Renal cortex interstitium (tissue), 11 donors: ENCODE data around the gene NBEAL1. TPM values are rescaled to one million over a fixed set of nuclear protein-coding genes. Genes with fewer than 3 reads are reported as not detected.
A peak's percentile ranks its signal among the peaks of the same experiment; 100 is the strongest.
"Not testable (repeated sequence)": the region's sequence is repeated elsewhere in the genome, so short reads cannot be mapped to it uniquely, and the experiment has no call there.

Experiments used
- DNase-seq, 11 donors: peaks; one replicate each; pipeline ENCODE4 v3.0.0-alpha.2; 2013; ENCODE audit warnings: low read depth in 9 of 11, low spot score in 4 of 11; ENCODE audit errors: extremely low read depth in 1 of 11
- polyA plus RNA-seq, 3 donors: library from polyadenylated mRNA; unstranded; fragments of 120-200 nt; gene quantifications; one replicate each; pipeline ENCODE4 v1.2.1, GENCODE V29; 2013; ENCODE audit not compliant: insufficient read length in 3 of 3

Gene NBEAL1
- polyA plus RNA-seq, 3 donors: 12.0 to 18.2 (median 15.4) TPM

DNA sequence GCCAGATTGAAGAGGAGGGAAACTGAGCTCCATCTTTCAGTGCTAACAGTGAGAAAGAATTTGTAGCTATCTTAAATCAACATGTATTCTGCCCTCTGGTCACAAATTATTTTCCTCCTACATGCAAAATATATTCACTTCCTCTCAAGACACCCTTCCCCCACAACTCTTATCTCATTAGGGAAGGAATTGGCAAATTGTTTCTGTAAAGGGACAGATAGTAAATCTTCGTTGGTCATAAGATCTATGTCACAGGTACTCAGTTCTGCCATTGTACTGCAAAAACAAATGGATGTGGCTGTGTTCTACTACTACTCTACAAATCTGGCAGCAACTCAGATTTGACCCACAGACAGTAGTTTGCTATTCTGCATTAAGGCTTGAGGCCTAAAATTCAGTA lies 171.2 kb downstream of the NBEAL1 start:
- no peak for DNase-seq

DNA sequence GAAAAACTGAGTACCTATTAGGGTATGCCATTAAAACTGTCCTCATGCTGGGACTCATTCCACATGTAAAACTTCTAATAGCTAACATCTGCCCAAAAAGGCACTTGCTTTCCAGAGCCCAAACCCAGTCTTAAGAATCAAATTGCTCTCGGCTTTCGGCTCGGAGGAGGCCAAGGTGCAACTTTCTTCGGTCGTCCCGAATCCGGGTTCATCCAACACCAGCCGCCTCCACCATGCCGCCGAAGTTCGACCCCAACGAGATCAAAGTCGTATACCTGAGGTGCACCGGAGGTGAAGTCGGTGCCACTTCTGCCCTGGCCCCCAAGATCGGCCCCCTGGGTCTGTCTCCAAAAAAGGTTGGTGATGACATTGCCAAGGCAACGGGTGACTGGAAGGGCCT lies 175.9 kb downstream of the NBEAL1 start:
- not testable (repeated sequence) for DNase-seq

GRCh38 chr2:203191026-203191425 lies 176.4 kb downstream of the NBEAL1 start:
- DNase-seq: not testable (repeated sequence)

DNA sequence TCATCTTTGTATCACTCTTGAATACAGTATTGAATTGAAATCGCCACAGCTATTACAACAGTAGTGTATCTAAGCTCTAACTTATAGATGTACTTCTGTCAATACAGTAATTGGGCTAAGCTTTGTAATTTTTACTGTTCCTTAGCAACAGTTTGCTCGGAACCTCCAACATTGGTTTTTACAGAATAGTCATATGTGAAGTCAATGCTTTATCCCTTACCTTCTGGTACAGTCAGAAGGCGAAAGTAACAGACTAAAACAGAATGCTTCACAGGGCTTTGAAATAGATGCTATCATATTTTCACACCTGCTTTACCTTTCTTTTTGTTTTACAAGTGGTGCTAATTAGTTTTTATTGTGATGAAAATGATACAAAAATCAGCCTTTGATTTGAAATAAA lies 177.3 kb downstream of the NBEAL1 start:
- no peak for DNase-seq

DNA sequence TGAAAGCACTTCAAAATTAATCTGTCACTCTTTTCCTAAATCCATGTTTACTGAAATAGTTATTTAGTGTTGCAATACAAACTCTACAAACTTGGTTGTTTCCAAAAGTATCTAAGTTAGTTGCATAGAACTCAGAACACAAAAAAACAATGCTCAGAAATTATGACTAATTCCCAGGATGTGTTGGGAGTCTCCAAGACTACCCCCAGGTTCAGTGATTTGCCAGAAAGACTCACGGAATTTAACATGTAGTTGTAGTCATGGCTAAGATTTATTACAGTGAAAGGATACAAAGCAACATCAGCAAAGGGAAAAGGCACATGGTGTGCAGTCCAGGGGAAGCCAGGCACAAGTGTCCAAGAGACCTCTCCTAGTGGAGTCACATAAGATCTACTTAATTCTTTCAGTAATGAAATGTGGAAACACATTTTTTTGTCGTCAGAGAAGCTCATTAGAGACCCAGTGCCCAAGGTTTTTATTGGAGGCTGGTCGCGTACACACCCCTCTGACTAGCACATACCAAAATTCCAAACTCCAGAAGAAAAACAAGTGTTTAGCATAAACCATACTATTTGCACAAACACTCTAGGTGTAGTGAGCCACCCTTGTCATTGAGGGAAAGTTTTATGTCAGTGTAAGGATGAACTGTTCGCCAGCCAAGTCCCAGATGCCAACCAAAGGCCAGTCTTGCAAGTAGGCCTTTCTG lies 180.8 kb downstream of the NBEAL1 start:
- no peak for DNase-seq

DNA sequence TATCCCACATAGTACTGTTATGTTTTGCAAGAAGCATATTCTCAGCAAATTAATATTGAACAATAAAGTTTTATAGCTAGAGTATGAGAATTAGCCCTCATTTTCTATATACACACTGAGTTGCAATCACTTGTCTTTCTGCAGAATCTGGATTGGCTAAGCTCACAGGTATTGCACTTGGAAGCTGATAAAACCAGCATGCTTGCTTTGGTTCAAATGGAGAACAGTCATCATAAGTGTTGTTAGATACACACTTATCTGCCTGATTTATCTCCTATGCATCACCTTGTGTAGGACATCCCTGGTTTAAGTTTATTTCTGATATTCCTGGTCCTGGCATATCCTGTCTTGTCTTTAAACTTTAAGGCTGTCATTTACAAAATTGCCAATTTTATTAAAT lies 186.2 kb downstream of the NBEAL1 start:
- DNase-seq: no peak

GRCh38 chr2:203201426-203201825 lies 186.8 kb downstream of the NBEAL1 start:
- no peak for DNase-seq

DNA sequence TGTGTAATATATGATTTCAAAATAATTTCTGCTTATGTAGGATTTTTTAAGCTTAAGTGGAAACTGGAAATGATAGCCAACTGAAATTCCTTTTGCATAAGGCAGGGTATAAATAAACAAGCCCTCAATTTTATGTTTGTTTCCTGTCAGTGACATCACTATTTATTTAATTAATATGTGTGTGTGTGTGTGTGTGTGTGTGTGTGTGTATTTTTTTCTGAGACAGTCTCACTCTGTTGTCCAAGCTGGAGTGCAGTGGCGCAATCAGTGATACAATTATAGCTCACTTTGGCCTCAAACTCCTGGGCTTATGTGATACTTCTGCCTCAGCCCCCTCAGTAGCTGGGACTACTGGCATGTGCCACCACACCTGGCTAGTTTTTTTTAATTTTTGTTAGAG lies 194.9 kb downstream of the NBEAL1 start:
- DNase-seq: no peak

GRCh38 chr2:203225423-203226039 lies 210.9 kb downstream of the NBEAL1 start:
- no peak for DNase-seq

DNA sequence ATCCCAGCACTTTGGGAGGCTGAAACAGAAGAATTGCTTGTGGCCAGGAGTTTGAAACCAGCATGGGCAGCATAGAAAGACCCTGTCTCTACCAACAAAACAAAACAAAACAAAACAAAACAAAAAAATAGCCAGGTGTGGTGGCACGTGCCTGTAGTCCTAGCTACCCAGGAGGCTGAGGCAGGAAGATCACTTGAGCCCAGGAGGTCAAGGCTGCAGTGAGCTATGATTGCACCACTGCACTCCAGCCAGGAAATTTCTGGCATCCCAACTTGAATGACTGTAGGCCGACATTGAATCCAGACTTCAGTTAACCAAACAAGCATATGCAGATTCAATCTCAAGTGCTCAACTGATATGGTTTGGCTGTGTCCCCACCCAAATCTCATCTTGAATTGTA lies 215.0 kb downstream of the NBEAL1 start:
- DNase-seq: not testable (repeated sequence)

DNA sequence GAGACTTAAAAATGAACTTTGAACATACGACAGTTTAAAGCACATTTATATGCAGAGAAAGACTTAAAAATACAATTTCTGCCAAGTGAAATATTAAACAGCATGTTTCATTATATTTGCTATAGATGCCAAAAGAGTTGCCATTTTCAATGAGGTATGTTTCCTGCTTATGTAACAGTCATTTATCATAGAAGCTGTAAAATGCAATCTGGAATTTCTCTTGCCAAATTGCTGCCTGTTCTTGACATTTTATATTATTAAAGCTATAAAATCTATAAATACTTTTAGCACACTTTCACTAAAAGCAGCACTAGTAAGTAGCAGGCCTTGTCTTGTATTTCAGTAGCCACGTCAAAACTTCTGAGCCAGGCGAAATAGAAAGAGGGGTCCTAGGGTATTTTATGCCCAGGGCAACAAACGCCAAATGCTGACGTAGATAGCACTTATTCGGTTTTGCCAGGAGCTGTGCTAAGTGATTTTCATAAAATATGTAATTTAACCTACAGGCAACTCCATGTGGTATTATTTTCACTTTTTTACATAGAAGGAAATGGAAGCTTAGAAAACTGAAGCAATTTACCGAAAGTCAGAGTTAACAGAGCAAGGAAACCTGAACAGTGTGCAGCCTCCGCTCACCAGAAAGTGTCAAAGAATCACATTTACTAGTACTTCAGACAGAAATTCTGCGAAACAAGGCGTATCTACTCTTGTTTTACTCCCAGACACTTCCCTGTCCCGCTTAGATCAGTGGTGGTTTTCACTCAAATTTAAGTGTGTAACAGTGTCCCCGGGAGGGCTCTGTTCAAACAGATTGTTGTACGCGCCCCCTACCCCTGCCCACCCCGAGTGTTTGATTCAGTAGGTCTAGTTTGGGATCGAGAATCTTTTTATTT lies 222.9 kb downstream of the NBEAL1 start:
- peak in 3 of 11 donors; percentile 8 to 25 (median 16) for DNase-seq

- DNase-seq: no peak
These were observed 223.6 kb downstream of the NBEAL1 start for GRCh38 chr2:203238292-203238703.

DNA sequence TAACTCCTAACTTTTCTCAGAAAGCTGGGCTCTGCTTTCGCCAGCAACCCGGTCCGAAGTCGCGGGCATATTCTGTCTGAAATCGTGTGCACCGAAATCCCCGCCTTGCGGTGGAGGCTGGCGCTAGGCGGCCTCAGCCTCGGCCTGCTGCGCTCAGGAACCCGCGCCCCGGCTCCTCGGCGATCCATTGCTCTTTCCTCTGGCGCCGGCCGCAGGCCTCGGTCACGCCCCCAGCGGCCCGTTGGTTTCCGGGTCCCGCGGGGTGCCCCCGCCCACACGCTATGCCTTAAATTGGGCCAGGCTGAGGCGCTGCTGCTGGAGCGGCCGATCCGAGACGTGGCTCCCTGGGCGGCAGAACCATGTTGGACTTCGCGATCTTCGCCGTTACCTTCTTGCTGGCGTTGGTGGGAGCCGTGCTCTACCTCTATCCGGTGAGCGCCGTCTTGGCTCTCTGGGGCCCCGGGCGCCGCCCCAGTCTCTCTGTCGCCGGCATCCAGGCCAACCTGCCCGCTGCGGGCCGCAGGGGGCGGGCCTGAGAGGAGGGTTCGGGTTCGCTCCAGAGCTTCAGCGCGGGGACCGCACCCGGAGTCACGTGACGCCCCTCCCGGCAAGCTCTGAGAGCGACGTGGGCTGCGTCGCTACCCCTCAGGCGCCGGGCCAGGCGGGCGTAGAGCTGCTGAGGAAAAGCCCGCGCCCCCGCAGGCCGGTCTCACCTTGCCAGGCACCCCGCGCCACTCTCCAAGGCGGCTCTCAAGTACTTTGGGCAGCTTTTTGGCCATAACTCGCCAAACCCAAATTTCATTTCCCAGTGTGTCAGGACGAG lies 224.2 kb downstream of the NBEAL1 start, which contains the start of gene CYP20A1:
Gene CYP20A1 (plus strand): TSS at position 315 of the 823 bp plus-strand sequence. CDS start 45 bp downstream, at position 360.
- peak; percentile 84 to 96 (median 93) for DNase-seq

GRCh38 chr2:203240491-203240890 lies 225.8 kb downstream of the NBEAL1 start:
- no peak for DNase-seq

DNA sequence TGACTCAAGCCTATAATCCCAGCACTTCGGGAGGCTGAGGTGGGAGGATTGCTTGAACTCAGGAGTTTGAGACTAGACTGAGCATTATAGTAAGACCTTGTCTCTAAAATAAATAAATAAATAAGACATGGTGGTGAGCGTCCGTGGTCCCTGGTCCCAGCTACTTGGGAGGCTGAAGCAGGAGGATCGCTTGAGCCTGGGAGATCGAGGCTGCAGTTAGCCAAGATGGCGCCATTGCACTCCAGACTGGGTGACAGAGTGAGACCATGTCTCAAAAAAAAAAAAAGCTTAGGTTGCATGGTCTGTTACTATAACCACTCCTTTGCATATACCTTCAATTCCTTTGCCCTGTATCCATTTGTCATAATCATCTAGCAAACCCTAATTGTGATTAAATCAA lies 227.8 kb downstream of the NBEAL1 start:
- no peak for DNase-seq

- no peak for DNase-seq
These were observed 232.0 kb downstream of the NBEAL1 start for GRCh38 chr2:203246646-203247045.

DNA sequence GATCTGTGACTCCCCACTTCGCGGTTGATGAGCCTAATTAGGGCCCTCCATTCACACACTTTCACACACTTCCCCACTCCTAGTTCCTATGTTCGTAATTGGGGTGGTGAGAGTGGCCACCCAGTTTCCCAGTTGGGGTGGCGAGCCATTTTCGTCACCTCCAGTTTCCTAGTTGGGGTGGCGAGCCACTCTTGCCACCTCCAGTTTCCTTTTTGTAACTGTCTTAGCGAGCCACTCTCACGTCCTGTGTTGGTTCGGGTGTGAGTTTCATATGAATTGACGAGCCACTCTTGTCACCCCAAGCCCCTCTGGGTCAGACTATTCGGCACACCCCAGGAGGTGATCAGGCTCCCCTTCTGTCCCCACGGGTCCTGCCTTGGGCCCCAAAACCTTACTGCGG lies 238.1 kb downstream of the NBEAL1 start:
- no peak for DNase-seq

DNA sequence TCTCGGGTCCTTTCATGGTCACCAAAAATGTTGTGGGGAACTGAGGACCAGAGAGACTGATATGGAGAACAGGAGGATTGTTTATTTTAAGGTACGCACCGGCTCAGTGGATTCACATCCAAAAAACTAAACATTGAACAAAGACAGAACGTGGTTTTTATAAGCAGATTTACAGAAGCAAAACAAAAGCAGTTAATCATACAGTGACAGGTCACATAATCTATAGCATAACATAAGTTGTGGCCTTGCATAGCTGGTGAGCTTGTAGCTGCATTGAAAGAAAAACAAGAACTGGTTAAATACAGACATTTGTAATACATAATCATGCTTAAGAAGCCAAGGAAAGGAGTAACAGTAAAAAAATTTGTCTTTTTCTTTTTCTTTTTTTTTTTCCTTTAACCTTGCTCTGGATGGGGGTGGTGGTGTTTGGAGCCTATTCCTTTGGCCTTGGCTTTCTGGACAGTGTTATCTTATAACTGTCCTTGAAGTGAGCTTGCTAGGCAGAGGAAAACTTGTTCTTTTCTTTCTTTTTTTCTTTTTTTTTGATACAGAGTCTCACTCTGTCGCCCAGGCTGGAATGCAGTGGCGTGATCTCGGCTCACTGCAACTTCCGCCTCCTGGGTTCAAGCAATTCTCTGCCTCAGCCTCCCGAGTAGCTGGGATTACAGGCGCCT lies 238.9 kb downstream of the NBEAL1 start:
- not testable (repeated sequence) for DNase-seq
